IPS-15b (cell line): ENCODE results near the gene STYXL1.

Experiments used
- H3K27me3 ChIP-seq: one replicate; pipeline ENCODE4 v1.6.1; 2013; ENCODE audit warnings: low read length; ENCODE audit not compliant: control insufficient read depth, insufficient read depth
- H3K36me3 ChIP-seq: one replicate; pipeline ENCODE4 v1.6.1; 2013; ENCODE audit warnings: low read length; ENCODE audit not compliant: control insufficient read depth, insufficient read depth
- H3K4me1 ChIP-seq: one replicate; pipeline ENCODE4 v1.6.1; 2013; ENCODE audit warnings: mild to moderate bottlenecking, low read length; ENCODE audit not compliant: control insufficient read depth, insufficient read depth
- H3K4me3 ChIP-seq: one replicate; pipeline ENCODE4 v1.5.1; 2013; ENCODE audit warnings: low read depth, low read length
- H3K9ac ChIP-seq: one replicate; pipeline ENCODE4 v1.6.1; 2013; ENCODE audit warnings: low read depth, mild to moderate bottlenecking, low read length
- H3K9me3 ChIP-seq: one replicate; pipeline ENCODE4 v1.6.1; 2013; ENCODE audit warnings: mild to moderate bottlenecking, low read length; ENCODE audit not compliant: control insufficient read depth, insufficient read depth

Gene STYXL1

GRCh38 chr7:75966190-75966961 is 81.4 kb downstream of the STYXL1 start:
- Histone ChIP-seq H3K4me3 (no peak overlapping the region), H3K27me3 (no peaks in the 10 kb centered on the region), H3K4me1 (no peaks in the 10 kb centered on the region), H3K9me3 (no peaks in the 10 kb centered on the region), H3K9ac (no peak overlapping the region), H3K36me3 (peaks cover 11% of the 10 kb centered on the region)

GRCh38 chr7:75965617-75966016 is 82.2 kb downstream of the STYXL1 start:
- Histone ChIP-seq H3K36me3 (peaks cover 11% of the 10 kb centered on the region), H3K9me3 (no peaks in the 10 kb centered on the region), H3K4me3 (no peak overlapping the region), H3K27me3 (no peaks in the 10 kb centered on the region), H3K4me1 (no peaks in the 10 kb centered on the region), H3K9ac (no peak overlapping the region)

- Histone ChIP-seq H3K9ac (no peak overlapping the region), H3K36me3 (peaks cover 13% of the 10 kb centered on the region)
These were observed 84.3 kb downstream of the STYXL1 start for GRCh38 chr7:75963381-75963995.

GRCh38 chr7:75962607-75963380 is 85.0 kb downstream of the STYXL1 start:
- no peaks in the 10 kb centered on the region for H3K9me3 ChIP-seq
- H3K9ac ChIP-seq = no peak overlapping the region
- H3K4me1 ChIP-seq = no peaks in the 10 kb centered on the region
- H3K36me3 ChIP-seq = peaks cover 10% of the 10 kb centered on the region
- H3K4me3 ChIP-seq = no peak overlapping the region
- H3K27me3 ChIP-seq = no peaks in the 10 kb centered on the region

More at GRCh38 chr7:75963381-75963995, 84.3 kb downstream of the STYXL1 start:
- Histone ChIP-seq H3K4me1 (no peaks in the 10 kb centered on the region), H3K27me3 (no peaks in the 10 kb centered on the region), H3K4me3 (no peak overlapping the region), H3K9me3 (no peaks in the 10 kb centered on the region)

GRCh38 chr7:75961218-75961617 is 86.6 kb downstream of the STYXL1 start:
- Histone ChIP-seq H3K4me3 (no peak overlapping the region), H3K4me1 (no peaks in the 10 kb centered on the region), H3K9me3 (no peaks in the 10 kb centered on the region), H3K36me3 (peaks cover 15% of the 10 kb centered on the region), H3K9ac (no peak overlapping the region), H3K27me3 (no peaks in the 10 kb centered on the region)

GRCh38 chr7:75960372-75960771 is 87.4 kb downstream of the STYXL1 start:
- Histone ChIP-seq H3K9me3 (no peaks in the 10 kb centered on the region), H3K36me3 (peaks cover 23% of the 10 kb centered on the region), H3K4me1 (no peaks in the 10 kb centered on the region), H3K9ac (no peak overlapping the region), H3K27me3 (no peaks in the 10 kb centered on the region), H3K4me3 (no peak overlapping the region)

- H3K27me3 ChIP-seq = no peaks in the 10 kb centered on the region
- H3K4me1 ChIP-seq = no peaks in the 10 kb centered on the region
- no peaks in the 10 kb centered on the region for H3K9me3 ChIP-seq
- peaks cover 25% of the 10 kb centered on the region for H3K36me3 ChIP-seq
- H3K4me3 ChIP-seq = no peak overlapping the region
- no peak overlapping the region for H3K9ac ChIP-seq
These were observed 88.8 kb downstream of the STYXL1 start for GRCh38 chr7:75958802-75959543.

- Histone ChIP-seq H3K27me3 (no peaks in the 10 kb centered on the region), H3K9ac (no peak overlapping the region), H3K9me3 (no peaks in the 10 kb centered on the region), H3K4me3 (no peak overlapping the region), H3K4me1 (no peaks in the 10 kb centered on the region), H3K36me3 (peaks cover 26% of the 10 kb centered on the region)
These were observed 90.6 kb downstream of the STYXL1 start for GRCh38 chr7:75957021-75957736.

GRCh38 chr7:75955331-75955955 is 92.4 kb downstream of the STYXL1 start:
- H3K9me3 ChIP-seq = no peaks in the 10 kb centered on the region
- H3K4me1 ChIP-seq = no peaks in the 10 kb centered on the region
- peaks cover 26% of the 10 kb centered on the region for H3K36me3 ChIP-seq
- H3K4me3 ChIP-seq = no peak overlapping the region
- no peak overlapping the region for H3K9ac ChIP-seq
- no peaks in the 10 kb centered on the region for H3K27me3 ChIP-seq

GRCh38 chr7:75953931-75954330 is 93.9 kb downstream of the STYXL1 start:
- Histone ChIP-seq H3K9me3 (no peaks in the 10 kb centered on the region), H3K4me3 (no peak overlapping the region), H3K9ac (no peak overlapping the region), H3K36me3 (peaks cover 24% of the 10 kb centered on the region), H3K4me1 (no peaks in the 10 kb centered on the region), H3K27me3 (no peaks in the 10 kb centered on the region)
